Stimulated activated CD8-positive, alpha-beta memory T cell treated with anti-CD3 and anti-CD28 coated beads, Interleukin-4, amount 100 ng/mL, for 24 hours (primary cell): ENCODE results near the gene TSPAN15.

Experiments
- DNase-seq: peaks from one replicate; pipeline ENCODE4 v3.0.0-alpha.2; 2020; ENCODE audit warnings: low read depth

The TSPAN15 gene

DNA sequence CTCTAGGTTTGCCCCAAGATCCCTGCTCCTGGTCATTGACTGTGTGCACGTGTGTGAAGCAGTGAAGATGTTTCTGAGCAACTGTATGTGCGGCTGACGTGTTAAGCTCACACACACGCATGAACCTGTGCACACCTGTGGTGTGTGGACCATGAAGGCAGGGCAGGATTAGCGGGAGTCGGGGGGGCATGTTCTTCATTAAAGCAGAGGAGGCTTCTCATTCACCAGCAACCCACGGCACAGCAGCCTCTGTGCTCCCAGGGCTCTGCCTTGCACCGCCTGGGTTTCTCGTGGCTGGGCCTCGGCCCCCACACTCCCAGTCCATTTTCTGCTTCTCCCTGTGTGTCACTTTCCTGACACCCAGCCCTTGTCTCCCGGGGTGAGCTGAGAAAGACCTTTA lies 33.7 kb upstream of the TSPAN15 start:
- DNase-seq, result no peak

DNA sequence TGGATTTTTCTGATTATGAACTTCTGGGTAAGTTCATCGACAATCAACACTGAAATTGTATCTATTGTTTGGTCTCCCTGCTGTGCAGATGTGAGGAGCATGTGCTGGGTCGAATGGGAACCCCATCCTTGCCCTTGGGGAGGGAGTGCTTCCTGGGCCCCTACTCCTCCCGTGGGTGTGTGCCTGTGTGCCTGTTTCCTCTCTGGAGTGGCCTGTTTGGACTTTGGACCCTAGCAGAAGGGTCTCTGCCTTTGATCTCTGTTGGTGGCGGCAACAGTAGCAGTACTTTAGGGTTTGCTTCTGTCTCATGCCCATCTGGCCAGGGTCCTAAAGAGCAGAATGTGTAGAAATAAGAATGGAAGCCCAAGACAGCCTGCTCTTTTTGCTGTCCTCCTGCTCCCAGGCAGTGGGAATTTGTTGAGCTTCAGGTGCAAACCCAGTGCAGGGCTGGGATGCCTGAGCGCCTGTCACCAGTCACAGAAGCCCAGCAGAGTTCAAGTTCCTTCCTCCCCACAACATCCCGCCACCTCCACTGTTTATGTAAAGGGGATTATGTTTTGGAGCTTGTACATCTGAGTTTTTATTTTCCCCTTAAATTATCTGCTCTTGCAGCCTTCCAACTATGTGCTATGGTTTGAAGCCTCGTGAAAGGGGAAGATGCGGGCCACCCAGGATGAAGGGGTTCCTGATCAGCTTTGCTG lies 33.1 kb upstream of the TSPAN15 start:
- DNase-seq, result no peak

DNA sequence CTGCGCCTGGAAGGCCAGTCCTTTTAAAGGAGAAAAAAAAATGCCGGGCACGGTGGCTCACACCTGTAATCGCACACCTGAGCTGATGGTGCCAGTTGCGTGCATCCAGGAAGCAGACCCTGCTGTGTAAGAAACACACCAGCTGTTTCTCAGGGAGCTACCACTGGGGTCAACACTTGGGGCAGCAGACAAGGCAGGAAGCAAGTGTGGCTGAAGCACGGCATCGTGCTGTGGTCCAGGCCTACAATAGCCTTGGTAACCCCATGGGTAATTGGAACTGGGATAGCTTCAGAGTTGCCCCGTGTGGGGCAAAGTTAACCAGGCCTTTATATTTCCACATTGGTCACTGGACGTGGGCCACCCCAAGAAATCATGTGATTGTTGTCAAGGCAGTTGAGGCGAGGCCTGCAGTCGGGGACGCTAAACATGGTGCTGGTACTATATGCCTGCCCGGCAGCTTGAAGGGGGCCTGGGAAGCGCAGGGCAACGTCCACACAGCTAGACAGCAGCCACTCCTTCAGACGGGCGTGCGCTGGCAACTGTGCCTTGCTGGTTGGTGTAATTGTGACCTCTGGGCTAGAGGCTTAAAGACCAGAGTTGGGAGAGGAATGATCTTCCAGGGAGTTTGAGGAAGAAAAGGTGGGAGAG lies 32.0 kb upstream of the TSPAN15 start:
- no peak for DNase-seq

GRCh38 chr10:69419744-69420126 lies 31.5 kb upstream of the TSPAN15 start:
- DNase-seq, result no peak

DNA sequence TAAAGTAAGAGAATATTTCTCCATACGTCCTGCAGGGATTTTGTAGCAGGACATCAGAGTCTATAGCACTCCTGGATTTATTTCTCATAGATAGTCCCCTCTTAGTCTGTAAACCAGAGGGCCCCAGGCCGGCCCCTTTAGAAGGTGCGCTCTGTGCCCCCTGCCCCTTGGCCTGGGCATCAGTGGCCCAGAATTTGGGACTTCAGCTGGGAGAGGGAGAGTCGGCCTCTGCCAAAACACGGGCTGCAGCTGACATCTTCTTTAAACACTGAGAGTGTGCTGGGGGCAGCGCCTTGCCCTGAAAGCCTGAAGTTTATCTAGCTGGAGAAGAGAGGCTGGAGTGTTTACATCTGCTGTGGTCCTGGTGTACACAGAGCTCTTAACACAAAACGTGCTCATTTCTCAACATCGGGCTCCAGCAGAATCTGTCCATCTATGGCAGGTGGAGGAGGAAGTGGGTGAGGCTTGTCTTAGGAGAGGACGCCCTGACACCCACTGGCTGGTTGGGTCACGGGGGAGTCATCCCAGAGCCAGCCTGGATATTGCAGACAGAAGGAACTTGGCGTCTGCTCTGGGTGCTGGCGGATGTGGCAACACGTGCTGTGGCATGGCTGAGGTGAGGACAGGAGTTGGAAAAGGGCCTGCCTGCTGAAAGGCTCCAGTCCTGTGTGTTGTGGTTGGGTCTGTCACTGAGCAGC lies 29.5 kb upstream of the TSPAN15 start:
- DNase-seq, result no peak

DNA sequence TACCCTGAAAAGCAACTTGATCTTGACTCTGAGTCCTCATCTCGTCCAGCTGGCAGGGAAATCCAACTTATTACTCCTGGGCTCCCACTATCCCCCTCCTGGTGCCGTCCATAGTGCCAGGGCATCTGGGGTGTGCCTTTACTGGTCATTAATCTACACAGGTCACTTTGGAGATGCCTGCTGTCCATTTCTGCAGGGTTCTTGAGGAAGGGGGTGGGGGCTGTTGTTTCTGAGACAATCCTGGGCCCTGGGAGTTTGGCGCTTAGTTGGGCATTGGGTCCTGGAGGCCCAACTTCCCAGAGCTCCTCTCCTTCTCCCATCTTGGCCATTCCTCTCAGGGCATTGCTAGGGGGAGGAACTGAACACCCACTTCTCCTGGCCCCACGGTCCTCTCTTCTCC lies 28.6 kb upstream of the TSPAN15 start:
- DNase-seq, result no peak

GRCh38 chr10:69425041-69425440 lies 26.2 kb upstream of the TSPAN15 start:
- DNase-seq, result no peak

- DNase-seq, result no peak
These were observed 25.6 kb upstream of the TSPAN15 start for GRCh38 chr10:69425511-69426298.

DNA sequence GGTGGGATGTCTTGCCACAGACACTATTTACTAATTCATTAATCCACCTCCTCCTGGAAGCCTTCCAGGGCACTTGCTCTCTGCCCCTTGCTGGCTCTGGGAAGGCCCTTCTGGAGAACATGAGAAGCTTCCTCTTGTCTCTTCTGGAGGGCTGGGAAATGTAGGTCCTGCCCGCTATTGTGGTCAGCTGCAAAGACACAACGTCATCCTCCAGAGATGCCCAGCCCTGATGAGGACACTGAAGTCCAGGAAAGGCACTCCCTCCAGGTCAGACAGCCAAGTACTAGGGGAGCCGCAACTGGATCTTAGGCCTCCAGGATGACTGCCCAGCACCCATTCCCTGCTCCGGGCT lies 24.9 kb upstream of the TSPAN15 start:
- no peak for DNase-seq

DNA sequence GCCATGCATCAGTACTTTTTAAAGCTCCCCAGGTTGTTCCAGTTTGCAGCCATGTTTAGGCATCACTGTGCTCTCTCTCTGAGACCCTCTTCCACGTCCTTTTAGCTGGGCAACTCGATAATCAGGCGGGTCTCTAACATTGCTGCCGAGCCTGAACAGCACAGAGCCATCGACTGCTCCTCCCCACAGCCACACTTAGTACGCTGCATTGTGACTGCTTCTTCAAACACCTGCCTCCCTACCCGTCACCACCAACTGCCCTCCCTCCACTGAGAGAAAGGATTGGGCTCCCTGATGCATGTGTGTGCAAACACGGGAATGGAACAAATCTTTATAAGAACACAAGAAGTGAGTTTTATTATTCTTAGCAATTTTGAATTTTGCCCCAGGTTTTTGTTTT lies 23.1 kb upstream of the TSPAN15 start:
- DNase-seq, result no peak

GRCh38 chr10:69434169-69434568 lies 17.1 kb upstream of the TSPAN15 start:
- no peak for DNase-seq

GRCh38 chr10:69434926-69435325 lies 16.3 kb upstream of the TSPAN15 start:
- no peak for DNase-seq

GRCh38 chr10:69435966-69436520 lies 15.2 kb upstream of the TSPAN15 start:
- DNase-seq, result no peak

DNA sequence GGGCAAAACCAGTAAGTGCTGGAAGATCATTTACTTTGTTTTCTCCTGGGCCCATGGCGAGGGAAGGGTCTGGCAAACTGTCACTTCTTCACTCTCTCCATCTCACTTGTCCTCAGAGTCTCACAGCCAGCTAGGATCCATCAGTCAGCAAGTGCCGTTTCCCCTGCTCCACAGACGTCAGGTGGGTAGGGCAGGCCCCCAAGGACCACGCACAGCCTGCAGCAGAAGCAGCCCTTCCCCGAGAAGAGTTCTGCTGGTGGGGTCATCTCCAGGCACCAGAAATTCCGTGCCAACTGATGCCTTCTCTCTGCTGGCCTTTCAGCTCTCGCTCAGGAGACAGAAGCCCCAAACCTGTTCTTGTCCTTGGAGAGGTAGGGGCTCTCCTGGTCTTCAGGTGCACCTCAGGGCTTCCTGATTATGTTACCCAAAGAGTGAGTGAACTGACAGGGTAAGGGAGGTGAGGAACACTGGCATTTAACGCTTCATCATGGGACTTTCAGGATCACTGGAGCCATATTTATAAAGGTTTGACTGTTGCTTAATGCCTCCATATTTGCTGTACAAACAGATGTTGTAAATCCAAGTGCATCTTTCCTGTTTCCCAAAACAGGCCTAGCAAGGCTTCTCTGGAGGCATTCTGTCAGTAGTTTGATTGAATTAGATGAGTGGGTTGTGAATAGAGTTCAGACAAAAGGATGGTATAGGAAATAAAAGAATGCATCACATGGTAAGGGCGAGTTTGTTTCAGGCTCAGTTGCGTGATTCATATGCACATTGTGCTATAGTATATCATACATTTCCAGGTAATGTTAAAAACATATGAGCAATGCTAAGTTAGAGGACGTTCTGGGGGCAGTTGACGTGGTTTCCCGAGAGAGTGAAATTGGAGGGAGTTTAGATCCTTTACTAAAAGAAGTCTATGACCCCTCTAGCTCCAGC lies 13.7 kb upstream of the TSPAN15 start:
- no peak for DNase-seq

GRCh38 chr10:69438536-69439349 lies 12.5 kb upstream of the TSPAN15 start:
- DNase-seq, result no peak

DNA sequence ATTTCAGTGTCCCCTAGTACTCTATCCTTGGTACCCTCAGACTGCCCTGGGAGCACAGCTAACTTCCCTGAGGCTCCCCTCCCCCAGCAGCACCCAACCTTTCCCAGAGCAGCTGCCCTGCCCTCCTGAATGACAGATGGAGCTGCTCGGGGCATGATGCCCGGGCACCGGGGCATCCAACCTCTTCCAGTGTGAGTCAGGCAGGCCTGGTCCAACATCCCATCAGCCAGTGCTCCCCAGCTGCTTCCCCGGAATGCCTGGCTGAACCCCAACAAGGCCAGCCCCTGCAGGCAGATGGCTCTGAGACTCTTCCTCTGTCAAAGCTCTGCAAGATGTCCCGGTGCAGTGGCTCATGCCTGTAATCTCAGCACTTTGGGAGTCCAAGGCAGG lies 11.9 kb upstream of the TSPAN15 start:
- DNase-seq, result no peak

DNA sequence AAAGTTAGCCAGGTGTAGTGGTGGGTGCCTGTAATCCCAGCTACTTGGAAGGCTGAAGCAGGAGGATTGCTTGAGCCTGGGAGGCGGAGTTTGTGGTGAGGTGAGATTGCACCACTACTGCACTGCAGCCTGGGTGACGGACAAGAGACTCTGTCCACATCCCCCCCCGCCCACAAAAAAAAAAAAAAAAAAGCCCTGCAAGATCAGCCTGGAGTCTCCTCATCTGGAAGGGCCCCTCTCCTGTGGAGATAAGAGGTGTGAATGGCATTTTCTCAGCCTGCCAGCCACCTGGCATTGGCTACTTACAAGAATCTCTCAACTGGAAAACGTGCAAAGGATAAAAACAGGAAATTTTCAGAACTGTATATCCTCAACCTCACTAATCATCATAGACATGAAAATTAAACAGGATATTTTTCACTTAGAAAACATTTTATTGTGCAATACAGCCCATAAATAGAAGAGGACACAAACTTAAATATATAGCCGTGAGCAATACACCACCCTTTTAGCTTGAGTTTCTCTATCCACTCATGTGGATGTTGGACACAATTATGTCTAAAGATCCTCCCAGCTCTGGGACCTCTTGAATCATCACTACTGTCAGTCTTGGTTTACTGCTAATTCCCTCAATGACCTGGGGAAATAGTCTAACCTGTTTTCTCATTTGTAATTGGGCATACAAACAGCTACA lies 11.3 kb upstream of the TSPAN15 start:
- DNase-seq, result no peak

GRCh38 chr10:69443354-69443753 lies 7.9 kb upstream of the TSPAN15 start:
- no peak for DNase-seq

GRCh38 chr10:69445041-69445440 lies 6.2 kb upstream of the TSPAN15 start:
- DNase-seq, result no peak

DNA sequence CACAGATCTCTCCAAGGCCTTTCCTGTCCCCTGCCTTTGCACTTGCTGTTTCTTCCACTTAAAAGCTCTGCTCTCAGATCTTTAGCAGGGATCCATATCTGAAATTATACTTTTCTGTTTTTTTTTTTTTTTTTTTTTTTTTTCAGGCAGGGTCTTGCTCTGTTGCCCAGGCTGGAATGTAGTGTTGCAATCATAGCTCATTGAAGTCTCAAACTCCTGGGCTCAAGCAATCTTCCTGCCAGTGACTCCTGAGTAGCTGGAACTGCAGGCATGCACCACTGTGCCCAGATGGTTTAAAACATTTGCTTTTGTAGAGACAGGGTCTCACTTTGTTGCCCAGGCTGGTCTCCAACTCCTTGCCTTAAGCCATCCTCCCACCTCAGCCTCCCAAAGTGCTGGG lies 5.0 kb upstream of the TSPAN15 start:
- no peak for DNase-seq
